ENCODE measurements around the gene ERF. TPM values are rescaled to one million over a fixed set of nuclear protein-coding genes. Genes with fewer than 3 reads are reported as not detected.

The ERF gene
- total RNA-seq, 2 donors from 2014 or later: 46.6 to 49.8 TPM

GRCh38 chr19:42229301-42229854, 25.6 kb downstream of the ERF start:
- DNase-seq (ENCODE audit: low spot score): no peak
- Histone ChIP-seq H3K27ac (no peak overlapping the region), H3K36me3 (peaks cover 68% of the 10 kb centered on the region), H3K27me3 (replicated peaks; ENCODE audit: insufficient read depth) (no peaks in the 10 kb centered on the region), H3K4me1 (ENCODE audit: control insufficient read depth in 1 of 2, low read depth in 2 of 2) (no peaks in the 10 kb centered on the region), H3K9me3 (no peaks in the 10 kb centered on the region), H3K4me3 (no peak overlapping the region)
- no peak for ATAC-seq (ENCODE audit: insufficient number of reproducible peaks, low FRiP score, low read depth)
- no peak for TF ChIP-seq CTCF (IDR thresholded peaks at IDR 0.05)

GRCh38 chr19:42228641-42229040, 26.3 kb downstream of the ERF start:
- DNase-seq (ENCODE audit: low spot score) (no peak), ATAC-seq (ENCODE audit: insufficient number of reproducible peaks, low FRiP score, low read depth) (no peak)
- H3K27me3 ChIP-seq (replicated peaks; ENCODE audit: insufficient read depth): no peaks in the 10 kb centered on the region
- H3K9me3 ChIP-seq: no peaks in the 10 kb centered on the region
- H3K36me3 ChIP-seq: peaks cover 64% of the 10 kb centered on the region
- no peaks in the 10 kb centered on the region for H3K4me1 ChIP-seq (ENCODE audit: control insufficient read depth in 1 of 2, low read depth in 2 of 2)
- no peak overlapping the region for H3K27ac ChIP-seq
- H3K4me3 ChIP-seq: no peak overlapping the region
- no peak for TF ChIP-seq CTCF (IDR thresholded peaks at IDR 0.05)

- no peak for DNase-seq (ENCODE audit: low spot score)
- Histone ChIP-seq H3K27ac (no peak overlapping the region), H3K4me1 (ENCODE audit: control insufficient read depth in 1 of 2, low read depth in 2 of 2) (peaks cover 0 to 6% of the 10 kb centered on the region in 2 donors), H3K36me3 (peaks cover 61% of the 10 kb centered on the region), H3K4me3 (no peak overlapping the region), H3K27me3 (replicated peaks; ENCODE audit: insufficient read depth) (no peaks in the 10 kb centered on the region), H3K9me3 (no peaks in the 10 kb centered on the region)
- no peak for TF ChIP-seq CTCF (IDR thresholded peaks at IDR 0.05)
- ATAC-seq (ENCODE audit: insufficient number of reproducible peaks, low FRiP score, low read depth): no peak
These were observed 28.0 kb downstream of the ERF start for GRCh38 chr19:42226886-42227285.

- H3K9me3 ChIP-seq: no peaks in the 10 kb centered on the region
- no peaks in the 10 kb centered on the region for H3K27me3 ChIP-seq (replicated peaks; ENCODE audit: insufficient read depth)
- no peak overlapping the region for H3K27ac ChIP-seq
- peaks cover 6 to 17% of the 10 kb centered on the region in 2 donors for H3K4me1 ChIP-seq (ENCODE audit: control insufficient read depth in 1 of 2, low read depth in 2 of 2)
- H3K4me3 ChIP-seq: no peak overlapping the region
- DNase-seq (ENCODE audit: low spot score) (no peak), ATAC-seq (ENCODE audit: insufficient number of reproducible peaks, low FRiP score, low read depth) (no peak)
- no peak for TF ChIP-seq CTCF (IDR thresholded peaks at IDR 0.05)
- H3K36me3 ChIP-seq: peaks cover 50% of the 10 kb centered on the region
These were observed 29.1 kb downstream of the ERF start for GRCh38 chr19:42225718-42226292.

- Histone ChIP-seq H3K27me3 (replicated peaks; ENCODE audit: insufficient read depth) (no peaks in the 10 kb centered on the region), H3K4me1 (ENCODE audit: control insufficient read depth in 1 of 2, low read depth in 2 of 2) (peaks cover 8 to 20% of the 10 kb centered on the region in 2 donors), H3K27ac (no peak overlapping the region), H3K4me3 (no peak overlapping the region), H3K9me3 (no peaks in the 10 kb centered on the region), H3K36me3 (peaks cover 45% of the 10 kb centered on the region)
- no peak for DNase-seq (ENCODE audit: low spot score)
- TF ChIP-seq CTCF (IDR thresholded peaks at IDR 0.05): no peak
- ATAC-seq (ENCODE audit: insufficient number of reproducible peaks, low FRiP score, low read depth): no peak
These were observed 29.8 kb downstream of the ERF start for GRCh38 chr19:42224940-42225717.
